Measurements from ENCODE around the gene TCF4. TPM values are rescaled to one million over a fixed set of nuclear protein-coding genes. Genes with fewer than 3 reads are reported as not detected.
A peak's percentile ranks its signal among the peaks of the same experiment; 100 is the strongest.

The TCF4 gene
- polyA plus RNA-seq, 1 donor (not counting 4 experiments of a cell fraction or from before 2014, with no cell fraction given) = 9.7 TPM

- Histone ChIP-seq H3K9ac (ENCODE audit: control insufficient read depth, extremely low read depth, insufficient read depth, low read length) (no peak overlapping the region), H3K9me1 (ENCODE audit: control insufficient read depth, extremely low read depth, insufficient read depth, low read length) (no peaks in the 10 kb centered on the region), H3K9me3 (ENCODE audit: control insufficient read depth, low read depth, low read length) (no peaks in the 10 kb centered on the region), H3K79me2 (ENCODE audit: control insufficient read depth, insufficient read depth, low read length) (no peaks in the 10 kb centered on the region), H3K36me3 (ENCODE audit: control insufficient read depth in 2 of 2, extremely low read depth in 1 of 2, insufficient read depth in 2 of 2, low read length in 2 of 2) (peaks cover 0 to 2% of the 10 kb centered on the region in 2 experiments), H3K27me3 (ENCODE audit: control insufficient read depth, extremely low read depth, insufficient read depth, low read length) (no peaks in the 10 kb centered on the region), H3K4me1 (ENCODE audit: control insufficient read depth, extremely low read depth, insufficient read depth, low read length) (peaks cover 10% of the 10 kb centered on the region), H3K27ac (ENCODE audit: control insufficient read depth, insufficient read depth, low read length) (no peak overlapping the region), H3K4me2 (ENCODE audit: control insufficient read depth, extremely low read depth, insufficient read depth, low read depth, low read length) (no peak overlapping the region), H2AFZ (ENCODE audit: control insufficient read depth, low read length) (no peak overlapping the region), H4K20me1 (ENCODE audit: control insufficient read depth, extremely low read depth, insufficient read depth, low read length) (no peaks in the 10 kb centered on the region), H3K4me3 (ENCODE audit: control insufficient read depth in 2 of 3, extremely low read depth in 1 of 3, insufficient read depth in 2 of 3, low read depth in 1 of 3, low read length in 3 of 3) (no peak overlapping the region)
- DNase-seq (ENCODE audit: low read depth, low spot score) = no peak
- dilution Hi-C loops (cut with MboI; ENCODE audit: extremely low pct_ligation_motif_present, low sequenced_read_pairs) = no loop called here
- no peak for FAIRE-seq
- TF ChIP-seq CTCF (optimal IDR thresholded peaks at IDR 0.05 in 1 of 3, IDR thresholded peaks at IDR 0.05 in 1 of 3, conservative IDR thresholded peaks at IDR 0.05 in 1 of 3; ENCODE audit: extremely low read depth in 1 of 3, insufficient read depth in 2 of 3, low read length in 3 of 3) = no peak
- TF ChIP-seq EZH2 (IDR thresholded peaks at IDR 0.05; ENCODE audit: low read length) = no peak
Observed at GRCh38 chr18:55258088-55258487, 329.9 kb downstream of the TCF4 start.

GRCh38 chr18:55256929-55257289 is 331.1 kb downstream of the TCF4 start:
- FAIRE-seq (no peak), DNase-seq (ENCODE audit: low read depth, low spot score) (no peak)
- Histone ChIP-seq H3K9me1 (ENCODE audit: control insufficient read depth, extremely low read depth, insufficient read depth, low read length) (no peaks in the 10 kb centered on the region), H3K79me2 (ENCODE audit: control insufficient read depth, insufficient read depth, low read length) (no peaks in the 10 kb centered on the region), H3K27ac (ENCODE audit: control insufficient read depth, insufficient read depth, low read length) (no peak overlapping the region), H3K4me2 (ENCODE audit: control insufficient read depth, extremely low read depth, insufficient read depth, low read depth, low read length) (peak overlapping the region; percentile 43), H3K4me3 (ENCODE audit: control insufficient read depth in 2 of 3, extremely low read depth in 1 of 3, insufficient read depth in 2 of 3, low read depth in 1 of 3, low read length in 3 of 3) (no peak overlapping the region), H2AFZ (ENCODE audit: control insufficient read depth, low read length) (peak overlapping the region; percentile 35), H3K9me3 (ENCODE audit: control insufficient read depth, low read depth, low read length) (no peaks in the 10 kb centered on the region), H3K9ac (ENCODE audit: control insufficient read depth, extremely low read depth, insufficient read depth, low read length) (no peak overlapping the region), H4K20me1 (ENCODE audit: control insufficient read depth, extremely low read depth, insufficient read depth, low read length) (no peaks in the 10 kb centered on the region), H3K4me1 (ENCODE audit: control insufficient read depth, extremely low read depth, insufficient read depth, low read length) (peaks cover 10% of the 10 kb centered on the region), H3K27me3 (ENCODE audit: control insufficient read depth, extremely low read depth, insufficient read depth, low read length) (no peaks in the 10 kb centered on the region), H3K36me3 (ENCODE audit: control insufficient read depth in 2 of 2, extremely low read depth in 1 of 2, insufficient read depth in 2 of 2, low read length in 2 of 2) (peaks cover 0 to 2% of the 10 kb centered on the region in 2 experiments)
- dilution Hi-C loops (cut with MboI; ENCODE audit: extremely low pct_ligation_motif_present, low sequenced_read_pairs) = no loop called here
- no peak for TF ChIP-seq CTCF (optimal IDR thresholded peaks at IDR 0.05 in 1 of 3, IDR thresholded peaks at IDR 0.05 in 1 of 3, conservative IDR thresholded peaks at IDR 0.05 in 1 of 3; ENCODE audit: extremely low read depth in 1 of 3, insufficient read depth in 2 of 3, low read length in 3 of 3)
- TF ChIP-seq EZH2 (IDR thresholded peaks at IDR 0.05; ENCODE audit: low read length) = no peak

Measured in keratinocyte (primary cell).